Astrocyte (in vitro differentiated cells and primary cell): ENCODE data around the gene PAPPA2. TPM values are rescaled to one million over a fixed set of nuclear protein-coding genes. Genes with fewer than 3 reads are reported as not detected.

Experiments
- DNase-seq: peaks from one replicate; pipeline ENCODE4 v3.0.0-alpha.2; 2010; ENCODE audit warnings: low read depth
- FAIRE-seq: peaks from 2 replicates; lab custom pipeline; 2011; peaks lifted over from hg19 to GRCh38; lab: Jason Lieb, UNC
- H2AFZ ChIP-seq: 2 replicates; pipeline ENCODE4 v1.6.0; 2012; ENCODE audit warnings: low read depth, low read length, inconsistent platforms
- H3K27ac ChIP-seq: 2 replicates; pipeline ENCODE4 v1.5.1; 2011; ENCODE audit warnings: low read depth, low read length, inconsistent platforms
- H3K27me3 ChIP-seq: 2 replicates; pipeline ENCODE4 v1.6.0; 2011; ENCODE audit warnings: low read length, inconsistent platforms; ENCODE audit not compliant: insufficient read depth
- H3K36me3 ChIP-seq: 2 replicates; pipeline ENCODE4 v1.5.1; 2011; ENCODE audit warnings: low read length, inconsistent platforms; ENCODE audit not compliant: insufficient read depth
- H3K4me1 ChIP-seq: 2 replicates; pipeline ENCODE4 v1.5.1; 2011; ENCODE audit warnings: low read length, inconsistent platforms; ENCODE audit not compliant: insufficient read depth
- H3K4me2 ChIP-seq: 2 replicates; pipeline ENCODE4 v1.6.0; 2012; ENCODE audit warnings: low read length, inconsistent platforms
- H3K4me3 ChIP-seq: 2 replicates; pipeline ENCODE4 v1.5.1; 2011; ENCODE audit warnings: low read depth, mild to moderate bottlenecking, low read length, inconsistent platforms; ENCODE audit not compliant: insufficient read depth
- H3K79me2 ChIP-seq: 2 replicates; pipeline ENCODE4 v1.6.0; 2012; ENCODE audit warnings: mild to moderate bottlenecking, low read length, inconsistent platforms; ENCODE audit not compliant: insufficient read depth
- H3K9ac ChIP-seq: 2 replicates; pipeline ENCODE4 v1.6.0; 2012; ENCODE audit warnings: mild to moderate bottlenecking, low read length, inconsistent platforms
- H3K9me3 ChIP-seq: 2 replicates; pipeline ENCODE4 v1.5.1; 2012; ENCODE audit warnings: low read depth, mild to moderate bottlenecking, low read length, inconsistent platforms; ENCODE audit not compliant: insufficient read depth
- H4K20me1 ChIP-seq: 2 replicates; pipeline ENCODE4 v1.6.0; 2012; ENCODE audit warnings: low read length, inconsistent platforms; ENCODE audit not compliant: insufficient read depth
- H3K27ac Mint-ChIP-seq: one replicate; pipeline ENCODE4 v1.8.0; 2021; ENCODE audit warnings: mild to moderate bottlenecking, mixed read lengths; ENCODE audit not compliant: unreplicated experiment
- H3K27me3 Mint-ChIP-seq: one replicate; pipeline ENCODE4 v1.8.0; 2021; ENCODE audit warnings: low read depth, mixed read lengths; ENCODE audit not compliant: unreplicated experiment
- H3K36me3 Mint-ChIP-seq: one replicate; pipeline ENCODE4 v1.8.0; 2021; ENCODE audit warnings: low read depth, mixed read lengths; ENCODE audit not compliant: unreplicated experiment
- H3K4me1 Mint-ChIP-seq: one replicate; pipeline ENCODE4 v1.8.0; 2021; ENCODE audit warnings: low read depth, mixed read lengths; ENCODE audit not compliant: unreplicated experiment
- H3K4me3 Mint-ChIP-seq: one replicate; pipeline ENCODE4 v1.8.0; 2021; ENCODE audit warnings: mild to moderate bottlenecking, moderate library complexity, mixed read lengths; ENCODE audit not compliant: unreplicated experiment
- H3K9me3 Mint-ChIP-seq: one replicate; pipeline ENCODE4 v1.8.0; 2021; ENCODE audit warnings: mild to moderate bottlenecking, mixed read lengths; ENCODE audit not compliant: unreplicated experiment
- EZH2 ChIP-seq: IDR thresholded peaks from 2 replicates; pipeline ENCODE4 v1.6.1; 2012; ENCODE audit warnings: mild to moderate bottlenecking, low read length, inconsistent platforms; ENCODE audit not compliant: insufficient read depth
- total RNA-seq: library from RNA; stranded (reverse); gene quantifications from 2 replicates; pipeline ENCODE4 v1.2.1, GENCODE V29; 2021
- TF ChIP-seq, protein P1 (sequence below): IDR thresholded peaks from 2 replicates; pipeline ENCODE4 v1.5.1; 2011; ENCODE audit warnings: low read depth, mild to moderate bottlenecking, inconsistent platforms, low read length, moderate library complexity; ENCODE audit not compliant: insufficient read depth

Gene PAPPA2
- total RNA-seq, 1 donor from 2014 or later: 19.0 TPM

GRCh38 chr1:176643536-176643935 is 180.6 kb downstream of the PAPPA2 start:
- H3K27ac Mint-ChIP-seq: peak overlapping the region; percentile 87
- H4K20me1 ChIP-seq: no peaks in the 10 kb centered on the region
- TF ChIP-seq, protein P1, sequence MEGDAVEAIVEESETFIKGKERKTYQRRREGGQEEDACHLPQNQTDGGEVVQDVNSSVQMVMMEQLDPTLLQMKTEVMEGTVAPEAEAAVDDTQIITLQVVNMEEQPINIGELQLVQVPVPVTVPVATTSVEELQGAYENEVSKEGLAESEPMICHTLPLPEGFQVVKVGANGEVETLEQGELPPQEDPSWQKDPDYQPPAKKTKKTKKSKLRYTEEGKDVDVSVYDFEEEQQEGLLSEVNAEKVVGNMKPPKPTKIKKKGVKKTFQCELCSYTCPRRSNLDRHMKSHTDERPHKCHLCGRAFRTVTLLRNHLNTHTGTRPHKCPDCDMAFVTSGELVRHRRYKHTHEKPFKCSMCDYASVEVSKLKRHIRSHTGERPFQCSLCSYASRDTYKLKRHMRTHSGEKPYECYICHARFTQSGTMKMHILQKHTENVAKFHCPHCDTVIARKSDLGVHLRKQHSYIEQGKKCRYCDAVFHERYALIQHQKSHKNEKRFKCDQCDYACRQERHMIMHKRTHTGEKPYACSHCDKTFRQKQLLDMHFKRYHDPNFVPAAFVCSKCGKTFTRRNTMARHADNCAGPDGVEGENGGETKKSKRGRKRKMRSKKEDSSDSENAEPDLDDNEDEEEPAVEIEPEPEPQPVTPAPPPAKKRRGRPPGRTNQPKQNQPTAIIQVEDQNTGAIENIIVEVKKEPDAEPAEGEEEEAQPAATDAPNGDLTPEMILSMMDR: no peak
- no peak for TF ChIP-seq EZH2
- FAIRE-seq (peak; percentile 37), DNase-seq (peak; percentile 75)
- H3K9ac ChIP-seq: no peak overlapping the region
- no peaks in the 10 kb centered on the region for H3K79me2 ChIP-seq
- peak overlapping the region; percentile 52 for H3K4me2 ChIP-seq
- peaks cover 2% of the 10 kb centered on the region for H3K9me3 Mint-ChIP-seq
- no peaks in the 10 kb centered on the region for H3K36me3 ChIP-seq
- H3K4me3 Mint-ChIP-seq: no peak overlapping the region
- H3K4me1 ChIP-seq: peaks cover 6% of the 10 kb centered on the region
- no peak overlapping the region for H2AFZ ChIP-seq
- H3K4me1 Mint-ChIP-seq: peaks cover 16% of the 10 kb centered on the region
- no peaks in the 10 kb centered on the region for H3K9me3 ChIP-seq
- H3K36me3 Mint-ChIP-seq: no peaks in the 10 kb centered on the region
- H3K27me3 ChIP-seq: no peaks in the 10 kb centered on the region
- no peak overlapping the region for H3K27ac ChIP-seq
- no peak overlapping the region for H3K4me3 ChIP-seq
- no peaks in the 10 kb centered on the region for H3K27me3 Mint-ChIP-seq

- peaks cover 3% of the 10 kb centered on the region for H3K36me3 Mint-ChIP-seq
- Histone ChIP-seq H4K20me1 (no peaks in the 10 kb centered on the region), H3K36me3 (no peaks in the 10 kb centered on the region), H3K79me2 (no peaks in the 10 kb centered on the region), H3K4me1 (peaks cover 3% of the 10 kb centered on the region), H3K9ac (no peak overlapping the region), H3K27me3 (no peaks in the 10 kb centered on the region), H2AFZ (no peak overlapping the region), H3K9me3 (no peaks in the 10 kb centered on the region), H3K4me2 (no peak overlapping the region), H3K4me3 (no peak overlapping the region), H3K27ac (no peak overlapping the region)
- peaks cover 8% of the 10 kb centered on the region for H3K9me3 Mint-ChIP-seq
- TF ChIP-seq, protein P1: no peak
- no peak for TF ChIP-seq EZH2
- no peak overlapping the region for H3K27ac Mint-ChIP-seq
- FAIRE-seq (no peak), DNase-seq (no peak)
- peaks cover 2% of the 10 kb centered on the region for H3K27me3 Mint-ChIP-seq
- peaks cover 4% of the 10 kb centered on the region for H3K4me1 Mint-ChIP-seq
- no peak overlapping the region for H3K4me3 Mint-ChIP-seq
These were observed 185.6 kb downstream of the PAPPA2 start for GRCh38 chr1:176648556-176648955.

DNA sequence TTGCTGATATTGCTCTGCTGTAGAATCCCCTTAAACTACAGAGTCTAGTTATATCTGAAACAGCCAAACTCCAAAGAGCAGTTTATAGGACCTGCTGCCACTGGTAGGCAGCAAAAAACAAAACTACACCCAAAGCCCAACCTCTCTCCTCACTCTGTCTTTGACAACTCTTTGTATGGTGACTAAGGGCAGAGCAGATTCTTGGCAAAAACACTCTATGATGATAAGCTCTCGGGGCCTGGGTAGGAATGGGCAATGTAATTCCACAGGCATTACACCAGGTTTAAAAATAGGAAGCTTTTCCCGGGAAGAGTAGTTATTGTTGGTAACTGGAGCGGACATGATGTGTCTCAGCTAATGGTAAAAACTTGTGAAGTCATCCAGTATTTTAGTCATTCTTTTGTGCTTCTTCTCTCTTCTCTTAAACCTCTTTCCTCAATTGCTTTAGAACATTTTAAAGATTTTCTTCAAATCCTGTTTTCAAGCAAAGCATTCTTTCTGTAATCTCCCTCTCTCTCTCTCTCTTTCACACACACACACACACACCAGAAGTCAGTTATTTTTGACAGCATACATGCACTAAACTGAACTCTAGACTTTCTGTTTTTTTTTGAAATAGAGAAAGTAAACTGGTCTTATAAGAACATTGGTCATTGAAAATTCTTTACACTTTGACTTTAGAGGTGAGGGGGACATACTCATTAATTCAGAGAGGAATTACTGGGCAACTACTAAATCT is 193.5 kb downstream of the PAPPA2 start:
- peaks cover 8% of the 10 kb centered on the region for H3K4me1 ChIP-seq
- H3K4me2 ChIP-seq: peak overlapping the region; percentile 77
- peak overlapping the region; percentile 34 for H2AFZ ChIP-seq
- peak; percentile 94 for DNase-seq
- Mint-ChIP-seq H3K4me1 (peaks cover 18% of the 10 kb centered on the region), H3K4me3 (no peak overlapping the region), H3K36me3 (peaks cover 3% of the 10 kb centered on the region), H3K27ac (peak overlapping the region; percentile 95), H3K9me3 (no peaks in the 10 kb centered on the region), H3K27me3 (peaks cover 2% of the 10 kb centered on the region)
- no peaks in the 10 kb centered on the region for H3K36me3 ChIP-seq
- no peaks in the 10 kb centered on the region for H4K20me1 ChIP-seq
- no peaks in the 10 kb centered on the region for H3K27me3 ChIP-seq
- H3K27ac ChIP-seq: peak overlapping the region; percentile 93
- no peak for TF ChIP-seq EZH2
- no peaks in the 10 kb centered on the region for H3K9me3 ChIP-seq
- no peaks in the 10 kb centered on the region for H3K79me2 ChIP-seq
- peak overlapping the region; percentile 82 for H3K9ac ChIP-seq
- peak overlapping the region; percentile 30 for H3K4me3 ChIP-seq
- FAIRE-seq: peak; percentile 88
